ENCODE measurements around the gene APP.

The APP gene

DNA sequence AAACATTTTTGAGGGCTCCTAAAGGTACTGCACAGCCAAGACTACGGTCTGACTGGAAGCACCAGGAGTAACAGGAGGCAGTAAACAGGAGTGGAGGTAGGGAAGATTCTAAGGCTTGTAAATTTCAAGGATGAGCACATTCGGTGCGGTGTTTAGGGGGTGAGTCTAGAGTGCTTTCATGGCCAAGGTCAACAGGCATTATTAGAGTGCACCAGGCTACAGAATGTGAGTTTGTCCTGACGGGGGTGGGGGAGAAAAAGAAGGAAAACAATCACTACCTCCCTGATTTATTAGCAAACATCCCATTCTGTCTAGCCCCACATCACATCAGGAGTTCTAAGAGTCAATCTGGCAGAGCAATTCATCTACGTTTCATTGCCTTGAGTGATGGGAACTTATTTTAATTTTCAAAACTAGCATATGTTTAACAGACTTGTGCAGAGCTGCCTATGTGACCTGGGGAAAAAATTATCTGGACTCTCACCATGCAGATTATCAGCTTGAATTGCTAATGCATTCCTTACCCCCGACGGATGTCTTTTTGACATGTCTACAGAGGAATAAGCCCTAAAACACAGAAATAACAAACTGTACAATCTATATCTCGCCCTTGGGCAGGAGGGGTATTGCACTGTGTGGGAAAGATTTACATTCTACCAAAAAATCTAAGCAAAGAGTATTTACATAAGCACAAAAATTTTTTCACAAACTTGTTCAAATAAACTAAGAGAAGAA is 45.0 kb downstream of the APP start:
- no peak for DNase-seq

DNA sequence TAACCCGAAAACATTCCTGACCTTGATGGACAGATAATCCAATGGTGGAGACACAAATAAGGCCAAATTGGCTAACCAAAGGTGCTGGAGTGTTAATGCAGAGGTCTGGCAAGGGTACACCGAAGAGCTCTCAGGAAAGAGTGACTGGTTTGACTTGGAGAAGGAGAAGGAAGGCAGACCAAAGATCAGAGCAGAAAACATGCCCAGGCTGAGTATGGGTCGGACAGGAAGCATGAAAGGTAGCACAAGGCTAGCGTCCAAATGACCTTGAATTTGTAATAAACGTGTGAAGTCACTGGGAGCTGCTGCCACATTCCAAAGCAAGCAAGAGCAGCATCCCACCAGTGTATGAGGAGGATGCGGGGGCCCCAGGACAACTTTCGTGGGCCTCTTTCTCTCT is 45.7 kb downstream of the APP start:
- no peak for DNase-seq

DNA sequence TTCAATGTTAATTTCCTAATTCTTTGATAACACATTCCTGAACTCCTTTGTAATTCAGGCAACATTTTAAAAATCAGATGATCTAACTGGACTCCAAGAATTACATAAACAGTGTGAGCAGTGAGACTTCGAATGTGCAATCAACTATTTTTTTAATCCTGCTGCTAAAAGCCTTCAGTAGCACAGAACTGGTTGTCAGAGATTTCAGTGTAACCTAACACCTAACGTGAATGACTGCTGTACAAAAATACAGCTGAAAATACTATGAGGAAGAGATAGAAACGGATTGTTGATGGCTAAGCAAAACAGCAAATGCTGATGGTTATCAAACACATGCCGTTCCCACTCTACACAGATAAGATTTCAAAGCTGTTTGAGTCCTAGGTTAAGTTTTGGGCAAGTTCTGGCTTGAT is 46.1 kb downstream of the APP start:
- DNase-seq: no peak

DNA sequence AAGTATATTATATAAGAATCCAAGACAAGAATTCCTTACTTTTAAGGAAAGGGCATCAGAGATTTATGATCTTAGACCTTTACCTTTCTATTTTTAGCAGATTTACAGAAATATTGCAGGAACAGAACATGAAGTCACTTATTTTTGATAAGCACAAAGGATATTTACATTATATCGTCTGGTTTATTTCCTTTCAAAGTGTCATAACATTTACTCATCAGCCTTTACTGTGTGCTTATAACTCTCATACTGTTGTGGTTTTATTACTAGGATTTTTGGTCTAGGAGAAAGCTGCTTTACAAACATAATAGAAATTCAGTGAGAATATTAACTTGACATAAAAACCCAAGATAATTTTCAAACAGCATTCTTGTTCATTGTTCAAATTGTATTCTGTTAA is 47.6 kb downstream of the APP start:
- no peak for DNase-seq

DNA sequence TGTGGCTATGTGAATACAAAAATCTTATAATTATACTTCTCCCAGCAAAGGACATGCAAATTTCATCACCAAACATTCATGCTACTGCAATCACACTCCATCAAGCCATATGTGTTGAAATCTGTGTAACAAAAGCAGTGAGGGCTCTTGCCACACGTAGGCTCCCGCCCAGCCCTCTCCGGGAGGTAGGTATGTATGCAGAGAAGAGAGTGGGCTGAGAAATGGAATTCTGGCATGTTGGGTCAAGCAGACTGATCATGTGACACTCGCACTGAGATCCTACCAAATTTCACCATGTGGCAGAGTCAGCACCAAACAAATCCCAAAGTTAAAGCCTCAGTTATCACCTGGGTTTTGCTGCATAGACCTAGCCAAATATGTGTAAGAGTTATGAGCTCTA is 49.7 kb downstream of the APP start:
- DNase-seq: no peak

DNA sequence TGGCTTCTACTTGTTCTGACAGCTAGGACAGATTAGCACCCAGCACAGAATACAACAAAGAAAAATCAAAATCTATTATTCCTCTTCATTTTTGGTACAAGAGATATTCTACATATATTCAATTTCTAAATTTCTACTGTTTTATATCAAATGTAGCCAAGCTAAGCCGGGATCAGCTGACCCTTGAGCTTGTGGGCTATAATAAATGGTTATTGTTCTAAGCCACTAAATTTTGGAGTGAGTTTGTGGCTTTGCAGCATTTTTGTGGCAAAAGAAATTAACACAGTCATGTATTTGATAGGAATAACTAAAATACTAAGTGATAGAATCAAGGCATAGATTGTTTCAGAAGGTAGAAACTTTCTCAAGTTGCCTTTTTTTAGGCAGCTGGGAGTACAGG is 50.7 kb downstream of the APP start:
- DNase-seq: no peak

DNA sequence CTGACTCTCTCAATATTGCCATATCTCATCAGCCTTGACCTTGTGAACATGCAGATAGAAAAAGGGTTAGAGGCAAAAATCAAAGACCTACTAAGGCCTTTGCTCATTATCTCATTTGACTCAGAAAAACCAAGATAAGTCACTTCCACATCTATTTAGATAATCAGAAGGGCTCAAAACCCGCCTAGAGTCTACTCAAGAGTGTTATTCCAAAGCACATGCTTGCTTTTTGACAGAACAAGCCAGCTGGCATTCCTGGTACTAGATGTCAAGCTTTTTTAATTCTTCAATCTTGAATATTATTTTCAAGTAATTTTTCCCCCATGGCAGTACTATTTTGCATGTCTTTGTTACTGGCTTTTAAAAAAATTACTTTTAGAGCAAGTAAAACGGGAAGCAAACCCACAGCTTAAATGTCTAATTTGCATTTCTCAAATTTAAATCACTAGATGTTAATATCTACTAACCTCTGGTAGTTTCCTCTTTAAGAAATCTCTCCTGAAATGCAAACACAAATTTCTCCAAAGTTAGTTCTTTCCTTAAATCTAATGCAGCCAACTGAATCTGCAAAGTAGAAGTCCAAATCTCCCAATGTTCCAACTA is 51.5 kb downstream of the APP start:
- DNase-seq: no peak

DNA sequence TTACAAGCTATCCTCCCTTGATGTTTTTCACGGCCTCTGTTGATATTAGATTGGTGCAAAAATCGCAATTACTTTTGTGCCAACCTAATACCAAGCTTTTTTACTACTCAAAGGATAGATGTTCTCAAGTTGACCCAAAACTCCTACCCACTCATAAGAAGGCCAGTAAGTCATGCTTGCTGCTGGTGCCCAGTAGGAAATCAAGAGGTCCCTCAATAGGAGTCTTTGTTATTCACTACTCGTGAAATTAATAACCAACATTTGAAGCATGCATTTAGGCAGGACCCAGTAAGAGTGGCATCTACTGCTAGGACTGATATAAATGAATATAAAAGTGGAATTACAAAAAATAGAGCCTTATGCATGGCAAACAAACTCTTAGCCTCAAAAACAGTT is 52.6 kb downstream of the APP start:
- no peak for DNase-seq

DNA sequence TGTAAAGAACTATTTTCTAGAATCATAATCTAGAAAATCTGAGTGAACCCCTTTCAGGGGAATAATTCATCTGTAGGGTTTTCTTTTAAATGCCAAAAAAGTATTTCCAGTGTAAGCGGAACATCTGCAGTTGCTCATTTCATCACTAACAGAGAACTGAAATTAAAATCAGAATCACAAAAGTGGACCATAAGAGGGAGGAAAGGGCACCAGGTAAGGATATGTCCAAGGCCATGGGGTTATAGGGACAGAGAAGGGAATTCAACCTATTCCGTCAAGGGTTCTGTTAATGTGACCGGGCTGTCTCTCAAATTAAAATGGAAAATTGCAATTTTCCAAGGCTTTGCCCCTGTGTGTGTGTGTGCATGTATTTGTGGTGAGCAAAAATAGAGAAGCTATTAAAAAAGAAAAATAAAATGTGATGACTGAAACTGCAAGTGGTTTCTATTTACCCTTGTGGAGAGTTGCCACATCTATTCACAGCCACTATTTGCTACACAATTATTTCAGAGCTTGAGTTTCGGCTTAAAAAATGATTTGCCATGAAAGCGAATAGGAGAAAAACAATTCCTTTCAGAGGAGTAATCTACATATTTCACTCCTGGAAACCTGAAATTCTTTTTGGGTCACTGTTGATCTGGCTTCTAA is 53.1 kb downstream of the APP start:
- no peak for DNase-seq

DNA sequence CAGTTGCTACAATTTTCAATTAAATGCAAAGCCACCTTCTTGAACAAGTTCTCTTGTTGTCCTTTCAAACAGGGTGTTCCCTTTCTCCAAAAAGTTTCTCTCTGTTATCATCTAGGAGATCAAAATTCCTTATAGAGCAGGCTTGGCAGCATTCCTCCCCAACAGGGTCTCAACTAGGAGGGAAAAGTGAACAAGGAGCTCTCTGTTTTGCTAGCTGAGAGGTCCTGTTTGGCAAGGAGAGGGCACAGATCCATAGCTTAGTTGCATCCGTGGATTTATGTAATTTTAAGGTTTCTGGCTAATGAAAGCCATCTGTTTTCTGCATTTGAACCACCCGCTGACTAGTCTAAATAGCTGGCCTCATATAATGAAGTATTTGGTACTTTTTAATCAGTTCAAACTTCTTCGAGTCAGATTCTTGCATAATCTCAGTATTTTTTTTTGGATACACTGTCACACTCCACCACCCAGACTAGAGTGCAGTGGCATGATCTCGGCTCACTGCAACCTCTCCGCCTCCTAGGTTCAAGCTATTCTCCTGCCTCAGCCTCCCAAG is 54.0 kb downstream of the APP start:
- peak in 1 of 2 experiments; percentile 63 for DNase-seq

DNA sequence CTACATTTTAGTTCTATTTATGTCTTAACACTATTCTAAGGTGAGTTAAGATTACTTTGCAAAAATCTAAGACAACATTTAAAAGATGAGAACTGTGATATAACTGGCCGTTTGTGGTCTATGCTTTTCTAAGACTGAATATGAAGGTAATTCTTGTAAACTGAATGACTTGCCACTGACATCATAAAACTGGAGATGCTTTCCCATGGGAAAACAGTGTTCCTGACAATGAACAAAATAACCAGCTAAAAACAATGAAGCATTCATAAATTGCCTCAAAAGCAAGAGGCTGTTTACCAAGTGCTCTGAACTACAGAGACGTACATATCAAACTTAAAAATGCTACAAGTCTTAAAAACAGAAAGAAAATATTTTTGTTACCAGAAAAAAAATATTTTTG is 54.7 kb downstream of the APP start:
- peak in 1 of 2 experiments; percentile 19 for DNase-seq

DNA sequence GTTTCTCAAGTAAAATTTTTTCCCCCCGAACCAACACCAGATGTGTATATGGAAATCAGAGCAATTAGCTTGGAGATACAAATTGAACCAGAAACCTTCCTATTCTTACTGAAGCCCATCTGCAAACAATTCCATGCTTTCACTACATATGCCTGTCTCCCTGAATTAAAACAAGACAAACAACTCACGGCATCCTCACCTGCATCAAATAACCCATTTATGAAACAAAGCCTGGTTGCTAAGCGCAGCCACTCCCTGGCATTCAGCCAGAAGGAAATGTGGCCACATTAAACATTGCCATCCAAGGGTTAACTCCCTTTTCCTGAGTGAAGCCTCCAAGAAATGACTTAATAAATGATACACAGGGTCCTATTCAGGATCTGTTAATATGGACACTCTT is 55.3 kb downstream of the APP start:
- DNase-seq: peak; percentile 44 to 46

DNA sequence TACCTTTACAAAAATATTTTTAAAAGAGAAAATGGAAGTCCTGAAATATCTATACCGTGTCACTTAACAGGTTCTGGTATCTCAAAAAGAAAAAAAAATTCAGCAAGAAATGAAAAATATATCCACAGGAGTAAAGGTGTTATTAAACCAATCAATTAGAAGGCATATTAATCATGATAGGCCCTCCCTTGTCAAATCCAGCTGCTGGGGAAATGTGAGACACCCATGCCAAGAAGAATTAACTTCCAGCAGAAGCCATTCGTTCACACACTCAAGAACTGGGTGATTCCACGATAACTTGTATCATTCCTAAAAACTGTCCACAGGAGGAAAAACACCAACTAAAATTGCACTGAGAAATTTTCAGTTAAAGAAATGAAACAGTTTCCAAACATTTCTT is 57.6 kb downstream of the APP start:
- no peak for DNase-seq

DNA sequence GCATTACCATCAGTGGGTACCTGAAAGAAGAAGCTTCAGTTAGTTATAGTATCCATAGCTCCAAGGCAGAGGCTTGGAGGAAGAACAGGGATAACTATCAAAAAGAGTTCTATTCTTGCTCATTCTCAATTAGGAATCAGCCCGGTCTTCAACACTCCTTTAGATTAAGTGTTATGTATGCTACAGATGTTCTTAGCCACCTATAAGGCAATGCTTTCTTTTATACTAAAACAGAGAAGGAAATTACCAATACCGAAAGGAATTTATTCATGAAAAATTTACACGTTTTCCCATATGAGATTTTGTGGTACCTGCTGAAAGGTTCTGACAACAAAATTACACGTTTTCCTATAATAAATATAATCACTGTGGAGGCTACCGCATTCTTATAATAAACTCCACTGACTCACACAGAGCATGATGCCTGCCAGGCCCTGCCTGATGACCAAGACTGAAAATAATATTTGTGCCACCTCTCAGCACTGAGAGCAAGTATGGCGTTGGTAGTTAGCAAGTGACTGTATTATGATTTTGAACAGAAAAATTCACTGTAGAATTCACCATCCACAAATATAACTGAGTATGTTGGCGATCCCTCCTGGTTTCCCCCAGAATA is 58.3 kb downstream of the APP start:
- no peak for DNase-seq

DNA sequence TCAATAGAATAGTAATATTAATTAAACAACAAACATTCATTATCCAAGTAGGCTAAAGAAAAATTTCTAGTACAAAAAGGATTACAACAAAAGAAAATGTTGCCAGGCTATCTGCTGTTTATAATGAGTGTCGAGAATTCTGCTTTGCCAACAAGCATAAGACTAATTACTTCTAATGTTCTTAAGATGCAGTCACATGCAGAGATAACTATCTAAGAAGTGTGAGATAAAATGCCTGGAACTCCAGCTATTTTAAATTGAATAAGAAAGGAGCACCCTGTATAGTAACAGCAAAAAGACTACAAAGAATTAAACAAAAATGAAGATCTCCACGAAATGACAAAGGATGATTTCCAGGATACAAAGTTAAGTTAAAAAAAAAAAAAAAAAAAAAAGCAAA is 59.9 kb downstream of the APP start:
- no peak for DNase-seq

DNA sequence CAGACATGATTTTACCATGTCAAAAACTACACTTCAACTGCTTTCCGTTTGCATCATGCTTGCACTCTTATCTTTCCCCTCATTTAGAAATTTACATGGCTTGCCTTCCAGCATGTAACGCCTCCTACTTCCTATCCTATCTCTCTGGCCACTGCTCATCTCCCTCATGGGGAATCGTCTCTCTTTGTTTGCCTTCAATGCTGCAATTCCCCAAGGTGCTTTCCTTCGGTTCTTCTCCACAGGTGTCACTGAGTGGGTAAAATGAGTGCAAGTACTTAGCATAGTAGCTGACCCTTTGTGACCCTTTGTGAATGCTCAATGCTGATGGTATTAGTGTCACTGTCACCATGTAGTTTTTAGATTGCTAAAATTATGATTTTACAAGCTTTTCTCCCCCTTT is 63.1 kb downstream of the APP start:
- DNase-seq: no peak

DNA sequence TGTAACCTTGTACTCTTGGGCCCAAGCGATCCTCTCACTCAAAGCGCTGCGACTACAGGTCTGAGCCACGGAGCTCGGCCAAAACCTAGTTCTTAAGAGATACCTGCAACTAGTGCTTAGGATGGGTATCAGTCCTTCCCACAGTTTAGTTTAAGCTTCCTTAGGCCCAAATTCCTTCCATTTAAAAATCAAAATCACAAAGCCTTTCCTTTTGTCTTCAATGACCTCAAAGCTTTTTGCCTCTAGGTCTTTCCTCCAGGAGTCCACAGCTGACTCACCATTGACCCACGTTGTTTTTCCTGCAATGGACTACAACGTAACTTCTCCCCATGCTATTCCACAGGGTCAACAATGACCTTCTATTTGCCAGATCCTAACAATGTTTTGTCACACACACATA is 64.0 kb downstream of the APP start:
- DNase-seq: no peak

DNA sequence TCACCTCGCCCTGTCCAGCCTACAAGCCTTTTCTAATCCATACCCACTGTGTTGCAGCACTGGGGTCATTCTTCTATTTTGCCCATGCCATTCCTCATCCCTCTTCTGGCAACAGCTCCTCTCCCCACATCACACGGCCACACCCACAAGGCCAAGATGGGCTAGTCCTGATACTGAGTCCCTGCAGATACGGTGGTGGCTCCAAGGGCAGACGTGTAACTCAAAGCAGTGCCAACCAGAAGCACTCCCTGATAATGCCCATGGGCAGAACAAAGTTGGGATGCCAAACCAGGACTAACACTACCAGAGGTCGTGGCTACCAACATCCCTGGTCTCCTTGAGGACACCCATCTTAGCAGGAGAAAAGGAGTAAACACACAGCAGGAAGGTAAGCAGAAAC is 64.8 kb downstream of the APP start:
- no peak for DNase-seq

DNA sequence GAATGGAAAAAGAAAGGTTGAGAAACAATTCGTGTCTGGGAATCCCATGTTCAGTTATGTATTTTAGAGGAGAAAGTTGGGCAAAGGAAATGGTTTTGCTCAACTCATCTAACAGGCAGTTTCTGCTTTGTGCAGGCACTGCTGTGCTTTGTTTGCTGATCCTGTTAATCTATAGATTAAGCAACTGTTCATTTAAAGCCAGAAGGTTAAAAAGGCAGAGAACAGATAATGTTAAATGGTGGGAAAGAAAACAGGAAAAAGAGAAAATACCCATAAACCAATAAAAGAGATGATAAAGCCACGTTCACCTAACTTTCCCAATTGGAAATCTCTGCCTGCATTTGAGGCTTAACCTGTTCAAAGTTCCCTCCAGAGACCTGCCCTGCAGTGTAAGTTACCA is 70.0 kb downstream of the APP start:
- no peak for DNase-seq

DNA sequence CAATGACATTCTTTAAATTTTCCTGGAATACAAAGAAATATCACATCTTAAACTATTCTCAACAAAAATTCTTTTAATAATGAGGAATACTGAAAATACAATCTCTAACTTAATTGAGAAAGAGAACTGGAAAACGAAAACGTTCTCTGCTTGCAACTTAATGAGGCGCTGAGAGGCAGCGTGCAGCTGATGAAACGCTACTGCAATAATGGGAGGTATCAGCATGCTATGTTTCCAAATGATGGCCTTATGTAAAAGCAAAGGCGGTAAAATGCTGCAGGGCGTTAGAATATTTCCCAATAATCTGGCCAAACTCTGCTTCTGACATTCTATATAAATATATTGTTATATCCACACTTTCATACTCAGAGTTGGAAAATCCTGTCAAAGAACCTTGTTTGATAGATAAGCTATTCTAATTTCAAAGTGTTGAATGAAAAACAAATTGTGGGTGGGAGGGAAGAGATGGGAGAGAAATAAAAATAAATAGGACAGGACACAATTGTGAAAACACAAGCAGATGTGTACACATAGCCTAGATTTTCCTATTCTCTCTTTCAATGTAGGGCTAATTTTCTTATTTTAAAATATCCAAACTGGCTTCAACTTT is 70.9 kb downstream of the APP start:
- DNase-seq: no peak

DNA sequence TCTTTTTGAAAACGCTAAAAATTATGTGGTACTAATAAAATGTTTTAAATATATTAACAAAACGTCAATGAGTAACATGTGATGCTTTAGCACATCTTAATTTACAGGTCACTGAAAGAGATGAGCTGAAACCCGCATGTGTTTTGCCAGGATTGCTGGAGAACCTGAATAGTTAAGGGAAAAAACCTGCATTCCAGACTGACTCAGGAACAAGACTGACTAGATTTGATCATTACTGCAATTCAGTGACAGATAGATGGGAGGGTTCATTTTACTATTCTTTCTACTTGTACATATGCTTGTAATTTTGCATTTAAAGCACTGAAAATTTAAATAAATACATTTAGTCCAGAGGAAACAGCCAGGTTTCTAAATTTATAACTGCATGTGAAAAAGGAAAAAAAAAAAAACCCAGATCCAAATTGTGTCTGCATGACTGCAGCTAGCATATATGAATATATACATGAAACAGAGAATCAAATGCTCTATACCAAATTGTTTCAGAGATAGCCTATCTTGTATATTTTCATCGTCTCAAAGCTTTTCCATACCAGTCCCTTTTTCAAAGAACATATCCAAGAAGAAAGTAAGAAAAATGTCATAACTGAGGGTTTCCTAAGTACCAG is 71.7 kb downstream of the APP start:
- no peak for DNase-seq

DNA sequence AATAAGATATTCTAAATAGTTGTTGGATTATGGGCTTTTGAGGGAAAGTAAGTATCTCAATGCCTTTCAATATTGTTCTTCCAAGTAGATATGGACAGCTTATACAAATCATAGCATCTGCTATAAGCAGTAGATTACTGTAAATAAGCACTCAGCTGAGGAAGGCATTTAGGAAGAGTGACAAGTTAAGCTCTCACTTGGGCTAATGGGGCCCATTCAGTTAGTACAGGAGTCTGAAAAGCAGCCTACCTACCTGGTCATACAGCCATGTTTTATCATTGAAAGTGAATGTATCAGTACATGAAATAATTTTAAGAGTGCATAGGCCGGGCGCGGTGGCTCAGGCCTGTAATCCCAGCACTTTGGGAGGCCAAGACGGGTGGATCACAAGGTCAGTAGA is 73.1 kb downstream of the APP start:
- no peak for DNase-seq

Measured in NCI-H446 (cell line).